HL-60 (cell line): ENCODE results near the gene CRYBB1.

ENCODE experiments used
- DNase-seq, 2 experiments: peaks; one replicate each; pipeline ENCODE4 v3.0.0-alpha.2; 2010 to 2020; ENCODE audit warnings: low read depth in 1 of 2, low spot score in 1 of 2
- H3K27ac ChIP-seq: fragments of 250-450 bp; sonication (Bioruptor Pico); replicated peaks from 2 replicates; pipeline ENCODE4 v1.5.1; 2020; ENCODE audit warnings: mild to moderate bottlenecking, moderate library complexity
- H3K27me3 ChIP-seq: fragments of 250-450 bp; sonication (Bioruptor Pico); 2 replicates; pipeline ENCODE4 v1.5.1; 2021; ENCODE audit warnings: mild to moderate bottlenecking, moderate library complexity; ENCODE audit not compliant: insufficient read depth, poor library complexity, severe bottlenecking
- H3K4me3 ChIP-seq: replicated peaks from 2 replicates; pipeline ENCODE4 v1.5.1; 2011; ENCODE audit warnings: mild to moderate bottlenecking, control low read depth, low read length; ENCODE audit not compliant: insufficient read depth
- GABPA ChIP-seq: IDR thresholded peaks from 2 replicates; pipeline ENCODE4 v1.6.1; 2012; ENCODE audit warnings: low read depth
- POLR2AphosphoS5 ChIP-seq: IDR thresholded peaks from 2 replicates; pipeline ENCODE4 v1.6.1; 2012; ENCODE audit warnings: low read depth
- REST ChIP-seq: IDR thresholded peaks from 2 replicates; pipeline ENCODE4 v1.6.1; 2012; ENCODE audit warnings: low read depth; ENCODE audit not compliant: insufficient replicate concordance
- SPI1 ChIP-seq: IDR thresholded peaks from 2 replicates; pipeline ENCODE4 v1.6.1; 2012; ENCODE audit warnings: low read depth, mild to moderate bottlenecking, borderline replicate concordance
- TF ChIP-seq, protein P1 (sequence below): IDR thresholded peaks from one replicate; pipeline ENCODE4 v1.5.1; 2011; ENCODE audit warnings: low read length, control low read depth, inconsistent platforms; ENCODE audit not compliant: insufficient read depth

CRYBB1 gene

DNA sequence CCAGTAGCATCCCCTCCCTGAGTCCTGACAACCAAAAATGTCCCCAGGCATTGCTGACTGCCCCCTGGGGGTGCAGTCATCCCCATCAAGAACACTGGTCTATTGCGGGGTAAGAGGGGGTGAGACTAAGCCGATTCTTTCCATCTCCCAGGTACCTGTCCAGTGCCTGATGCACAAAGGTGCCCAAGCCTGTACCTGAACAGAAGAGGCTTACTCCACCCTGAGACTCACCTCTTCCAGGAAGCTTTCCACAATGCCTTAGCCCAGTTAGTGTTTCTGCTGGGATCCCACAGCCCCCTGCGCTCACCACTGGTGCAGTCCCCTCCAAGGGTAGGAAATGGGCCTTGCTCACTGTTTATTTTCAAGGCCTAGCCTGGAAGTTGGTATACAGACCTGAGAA, 50.8 kb downstream of the CRYBB1 start:
- no peak for DNase-seq
- TF ChIP-seq REST (no peak), SPI1 (no peak), GABPA (no peak), POLR2AphosphoS5 (no peak)
- TF ChIP-seq, protein P1, sequence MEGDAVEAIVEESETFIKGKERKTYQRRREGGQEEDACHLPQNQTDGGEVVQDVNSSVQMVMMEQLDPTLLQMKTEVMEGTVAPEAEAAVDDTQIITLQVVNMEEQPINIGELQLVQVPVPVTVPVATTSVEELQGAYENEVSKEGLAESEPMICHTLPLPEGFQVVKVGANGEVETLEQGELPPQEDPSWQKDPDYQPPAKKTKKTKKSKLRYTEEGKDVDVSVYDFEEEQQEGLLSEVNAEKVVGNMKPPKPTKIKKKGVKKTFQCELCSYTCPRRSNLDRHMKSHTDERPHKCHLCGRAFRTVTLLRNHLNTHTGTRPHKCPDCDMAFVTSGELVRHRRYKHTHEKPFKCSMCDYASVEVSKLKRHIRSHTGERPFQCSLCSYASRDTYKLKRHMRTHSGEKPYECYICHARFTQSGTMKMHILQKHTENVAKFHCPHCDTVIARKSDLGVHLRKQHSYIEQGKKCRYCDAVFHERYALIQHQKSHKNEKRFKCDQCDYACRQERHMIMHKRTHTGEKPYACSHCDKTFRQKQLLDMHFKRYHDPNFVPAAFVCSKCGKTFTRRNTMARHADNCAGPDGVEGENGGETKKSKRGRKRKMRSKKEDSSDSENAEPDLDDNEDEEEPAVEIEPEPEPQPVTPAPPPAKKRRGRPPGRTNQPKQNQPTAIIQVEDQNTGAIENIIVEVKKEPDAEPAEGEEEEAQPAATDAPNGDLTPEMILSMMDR, result no peak
- no peaks in the 10 kb centered on the region for H3K27me3 ChIP-seq
- no peak overlapping the region for H3K27ac ChIP-seq
- H3K4me3 ChIP-seq, result no peak overlapping the region

- no peak for DNase-seq
- TF ChIP-seq POLR2AphosphoS5, result no peak
- TF ChIP-seq GABPA, result no peak
- TF ChIP-seq REST, result no peak
- no peak for TF ChIP-seq SPI1
- TF ChIP-seq, protein P1, result no peak
- Histone ChIP-seq H3K27me3 (no peaks in the 10 kb centered on the region), H3K27ac (no peak overlapping the region), H3K4me3 (no peak overlapping the region)
Observed at GRCh38 chr22:26565889-26566288, 51.9 kb downstream of the CRYBB1 start.

DNA sequence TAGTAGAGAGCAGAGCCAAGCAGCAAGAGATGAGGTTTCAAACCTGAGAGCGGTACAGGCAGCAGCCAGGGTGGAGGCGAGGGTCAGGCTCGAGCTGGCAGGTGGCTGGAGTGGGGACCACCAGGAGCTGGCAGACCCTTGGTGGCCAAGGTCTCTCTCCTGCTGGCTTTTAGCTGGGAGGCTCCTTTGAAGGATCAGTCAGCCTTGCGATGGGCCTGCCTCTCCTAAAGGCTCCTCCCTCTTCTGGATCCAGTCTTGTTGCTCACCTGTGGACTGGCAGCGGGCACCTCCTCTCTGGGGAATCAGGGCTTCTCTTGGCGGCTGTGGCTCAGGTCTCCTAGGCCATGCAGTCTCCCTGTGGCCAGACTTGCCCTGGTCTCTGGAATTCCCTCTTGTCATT, 52.6 kb downstream of the CRYBB1 start:
- Histone ChIP-seq H3K27me3 (no peaks in the 10 kb centered on the region), H3K27ac (no peak overlapping the region), H3K4me3 (no peak overlapping the region)
- TF ChIP-seq GABPA (no peak), SPI1 (no peak), REST (no peak), POLR2AphosphoS5 (no peak)
- TF ChIP-seq, protein P1, result no peak
- no peak for DNase-seq
